ENCODE data around the gene MKNK2. TPM values are rescaled to one million over a fixed set of nuclear protein-coding genes. Genes with fewer than 3 reads are reported as not detected.
A peak's percentile ranks its signal among the peaks of the same experiment; 100 is the strongest.

Gene MKNK2
- total RNA-seq, 3 donors from 2014 or later = 94.7 to 170 (median 97.0) TPM

GRCh38 chr19:2083174-2083854 lies 32.3 kb upstream of the MKNK2 start:
- Histone ChIP-seq H3K27me3 (no peaks in the 10 kb centered on the region), H3K9me3 (no peaks in the 10 kb centered on the region), H3K27ac (peak overlapping the region; percentile 40 to 76), H3K4me3 (peak overlapping the region; percentile 8 to 39 (median 22)), H3K36me3 (peaks cover 2% of the 10 kb centered on the region), H3K4me1 (no peaks in the 10 kb centered on the region)
- intact Hi-C loops (cut with DNase I; ENCODE audit: low total_unique reads) = no loop called here
- DNase-seq (ENCODE audit: low spot score in 2 of 2) = no peak
- TF ChIP-seq POLR2A (IDR thresholded peaks at IDR 0.05) = no peak
- TF ChIP-seq CTCF (IDR thresholded peaks at IDR 0.05) = no peak

- H3K36me3 ChIP-seq = peaks cover 5% of the 10 kb centered on the region
Observed at GRCh38 chr19:2081873-2082810, 31.1 kb upstream of the MKNK2 start.

GRCh38 chr19:2080336-2080988 lies 29.4 kb upstream of the MKNK2 start:
- DNase-seq (ENCODE audit: low spot score in 2 of 2) = no peak
- H3K4me1 ChIP-seq = no peaks in the 10 kb centered on the region
- no peak overlapping the region for H3K27ac ChIP-seq
- intact Hi-C loops (cut with DNase I; ENCODE audit: low total_unique reads) = no loop called here
- TF ChIP-seq POLR2A (IDR thresholded peaks at IDR 0.05) (no peak), CTCF (IDR thresholded peaks at IDR 0.05) (no peak), POLR2AphosphoS5 (IDR thresholded peaks at IDR 0.05) (no peak)
- no peak overlapping the region for H3K4me3 ChIP-seq
- H3K27me3 ChIP-seq = no peaks in the 10 kb centered on the region
- H3K36me3 ChIP-seq = peaks cover 12% of the 10 kb centered on the region
- H3K9me3 ChIP-seq = no peaks in the 10 kb centered on the region

More at GRCh38 chr19:2081873-2082810, 31.1 kb upstream of the MKNK2 start:
- Histone ChIP-seq H3K27ac (peak overlapping the region in 1 of 2 donors; percentile 58), H3K4me1 (no peaks in the 10 kb centered on the region), H3K4me3 (no peak overlapping the region), H3K9me3 (no peaks in the 10 kb centered on the region), H3K27me3 (no peaks in the 10 kb centered on the region)
- intact Hi-C loops (cut with DNase I; ENCODE audit: low total_unique reads) = no loop called here
- TF ChIP-seq POLR2AphosphoS5 (IDR thresholded peaks at IDR 0.05) (no peak), POLR2A (IDR thresholded peaks at IDR 0.05) (no peak), CTCF (IDR thresholded peaks at IDR 0.05) (no peak)
- no peak for DNase-seq (ENCODE audit: low spot score in 2 of 2)

- H3K27ac ChIP-seq = no peak overlapping the region
- intact Hi-C loops (cut with DNase I; ENCODE audit: low total_unique reads) = no loop called here
Observed at GRCh38 chr19:2079865-2080301, 28.8 kb upstream of the MKNK2 start.

More at GRCh38 chr19:2079865-2080301, 28.8 kb upstream of the MKNK2 start:
- Histone ChIP-seq H3K27me3 (no peaks in the 10 kb centered on the region), H3K4me1 (no peaks in the 10 kb centered on the region), H3K36me3 (peaks cover 12% of the 10 kb centered on the region), H3K9me3 (no peaks in the 10 kb centered on the region), H3K4me3 (no peak overlapping the region)
- TF ChIP-seq POLR2A (IDR thresholded peaks at IDR 0.05) = no peak
- TF ChIP-seq POLR2AphosphoS5 (IDR thresholded peaks at IDR 0.05) = no peak
- TF ChIP-seq CTCF (IDR thresholded peaks at IDR 0.05) = no peak
- no peak for DNase-seq (ENCODE audit: low spot score in 2 of 2)

Data from breast epithelium (tissue), 4 donors.